GM19397 (cell line): Measurements from ENCODE around the gene IRX4.

Experiments
- ATAC-seq: cut with Tn5 transposase; IDR thresholded peaks from one replicate; pipeline ENCODE4 v1.9.1; 2021; ENCODE audit warnings: mild to moderate bottlenecking, moderate library complexity; ENCODE audit not compliant: unreplicated experiment

Gene IRX4

DNA sequence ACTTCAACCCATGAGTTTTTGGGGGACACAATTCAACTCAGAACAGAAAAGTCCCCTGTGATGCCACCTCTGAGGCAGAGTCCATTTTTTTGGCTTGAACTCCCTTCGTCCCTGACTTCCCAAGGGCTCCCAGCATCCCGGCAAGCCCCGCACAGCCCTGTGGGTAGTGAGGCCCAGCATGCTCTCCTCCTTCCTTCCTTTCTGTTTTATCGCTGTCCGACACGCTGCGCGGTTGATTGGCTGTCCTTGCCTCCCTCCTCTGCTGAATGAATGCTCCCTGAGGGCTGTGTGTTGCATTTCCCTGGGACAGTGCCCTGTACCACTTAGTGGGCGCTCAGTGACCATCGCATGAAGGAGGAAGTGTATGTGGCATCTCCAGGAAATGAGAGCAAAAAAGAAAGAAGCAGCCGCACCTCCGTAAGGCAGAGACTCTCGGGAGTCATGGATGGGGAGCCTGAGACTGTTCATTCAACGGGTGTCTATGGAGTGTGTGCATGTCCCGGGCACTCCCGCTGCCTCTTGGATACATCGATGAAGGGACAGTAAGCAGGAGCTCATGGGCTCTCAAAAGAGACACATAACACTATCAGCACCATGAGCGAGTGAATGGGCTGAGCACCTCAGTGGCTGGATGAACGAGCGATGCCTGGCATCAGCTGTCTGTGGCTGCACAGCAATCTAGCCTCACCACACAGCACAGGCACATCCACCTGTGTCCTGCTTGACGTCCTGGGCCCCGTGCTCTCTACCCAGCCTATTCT lies 10.1 kb upstream of the IRX4 start:
- ATAC-seq = no peak

DNA sequence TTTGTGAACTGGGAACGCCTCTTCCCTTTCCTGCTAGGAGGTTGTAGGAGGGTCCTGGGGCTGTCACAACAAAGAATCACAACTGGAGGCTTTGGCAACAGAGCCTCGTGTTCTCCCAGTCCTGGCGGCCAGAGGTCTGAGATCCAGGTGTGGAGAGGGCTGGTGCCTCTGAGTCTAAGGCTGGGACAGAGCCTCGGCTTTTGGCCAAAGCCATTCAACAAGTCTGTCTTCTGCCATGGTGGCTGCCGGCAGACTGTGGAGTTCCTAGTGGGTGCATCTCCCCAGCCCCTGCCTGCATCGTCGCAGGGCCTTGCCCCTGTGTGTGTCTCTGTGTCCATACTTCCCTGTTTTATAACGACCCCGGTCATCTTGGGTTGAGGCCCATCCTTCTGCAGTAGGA lies 9.5 kb upstream of the IRX4 start:
- ATAC-seq = no peak

- ATAC-seq = no peak
Measured at GRCh38 chr5:1891391-1891790, 8.7 kb upstream of the IRX4 start.

GRCh38 chr5:1890296-1890695 lies 7.6 kb upstream of the IRX4 start:
- ATAC-seq = no peak

DNA sequence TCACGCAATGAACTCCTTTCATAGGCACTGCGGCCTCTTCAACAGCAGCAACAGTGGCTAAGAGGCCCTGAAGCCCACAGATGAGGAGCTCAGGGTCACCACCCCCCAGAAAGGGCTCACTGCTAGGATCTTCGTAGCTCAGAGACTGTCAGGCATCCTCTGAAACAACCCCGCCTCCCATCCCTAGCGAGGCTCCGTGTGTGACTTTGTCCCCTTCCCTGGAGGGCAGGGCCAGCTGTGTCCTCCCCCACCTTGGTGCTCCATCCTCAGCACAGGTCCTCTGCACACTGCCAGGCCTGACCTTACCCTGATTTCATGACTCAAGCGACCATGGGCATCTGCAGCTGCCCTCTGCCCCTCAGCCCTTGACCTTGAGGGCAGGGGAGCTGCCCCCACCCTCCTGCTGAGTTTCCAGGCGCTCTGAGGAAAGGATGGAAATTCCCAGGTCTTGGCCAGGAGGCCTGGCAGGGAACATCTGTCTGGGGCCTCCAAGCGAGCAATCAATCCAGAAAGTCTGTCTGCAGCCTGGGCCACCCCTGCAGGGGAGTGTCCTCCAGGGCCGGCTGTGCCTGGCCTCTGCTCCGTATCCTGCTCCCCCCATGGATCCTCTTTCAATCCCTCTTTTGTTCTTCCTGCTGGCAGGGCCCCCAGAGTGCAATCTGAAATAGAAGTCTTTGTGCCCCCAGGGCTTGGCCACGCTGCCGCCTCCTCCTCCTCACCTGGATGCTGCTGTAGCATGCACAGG lies 6.8 kb upstream of the IRX4 start:
- no peak for ATAC-seq

GRCh38 chr5:1888541-1889251 lies 6.0 kb upstream of the IRX4 start:
- ATAC-seq = no peak

GRCh38 chr5:1887588-1888360 lies 5.0 kb upstream of the IRX4 start:
- no peak for ATAC-seq

- no peak for ATAC-seq
Measured at GRCh38 chr5:1886846-1887587, 4.3 kb upstream of the IRX4 start.

DNA sequence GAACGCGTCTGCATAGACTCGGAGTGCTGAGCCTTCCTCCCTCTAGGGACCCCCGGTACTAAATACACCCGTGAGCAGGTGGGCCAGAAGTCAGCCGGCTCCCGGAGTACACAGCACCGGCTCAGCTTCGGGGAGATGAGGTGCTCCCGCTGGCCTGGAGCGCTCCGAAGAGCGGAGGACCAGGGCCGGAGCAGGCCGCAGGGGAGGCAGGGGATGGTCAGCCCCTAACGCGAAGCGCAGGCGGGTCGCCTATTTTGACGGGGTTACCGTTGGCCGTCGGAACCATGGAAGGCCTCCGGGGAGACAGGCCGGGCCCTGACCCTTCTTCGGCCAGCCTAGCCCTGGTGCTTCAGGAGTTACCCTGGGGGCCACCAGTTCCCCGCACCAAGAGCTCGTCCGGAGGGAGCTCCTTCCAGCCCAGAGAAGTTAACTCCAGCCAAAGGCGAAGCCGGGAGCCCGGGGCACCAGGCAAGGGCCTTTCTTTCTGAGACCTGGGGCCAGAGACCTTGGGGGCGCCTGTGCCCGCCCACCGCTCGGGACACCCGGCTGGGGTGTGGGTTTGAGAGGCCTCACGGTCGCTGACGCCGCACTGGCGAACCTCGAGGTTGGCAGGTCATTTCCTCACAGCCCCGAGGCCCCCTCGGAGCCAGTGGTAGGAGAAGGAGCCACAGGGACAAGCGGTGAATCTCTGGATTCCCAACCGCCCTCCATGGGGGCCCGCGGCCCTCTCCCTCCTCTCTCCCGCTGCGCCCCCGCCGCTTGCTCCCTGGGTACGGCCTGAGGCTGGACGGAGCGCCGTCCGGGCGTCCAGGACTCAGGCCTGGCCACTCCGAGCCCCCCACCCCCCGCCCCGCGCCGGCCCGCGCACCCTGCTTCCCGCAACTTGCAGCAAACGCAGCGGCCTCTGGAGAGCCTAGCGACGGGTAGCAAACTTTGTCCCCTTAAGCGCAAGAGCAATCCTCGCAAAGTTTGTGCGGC lies 3.4 kb upstream of the IRX4 start:
- no peak for ATAC-seq

DNA sequence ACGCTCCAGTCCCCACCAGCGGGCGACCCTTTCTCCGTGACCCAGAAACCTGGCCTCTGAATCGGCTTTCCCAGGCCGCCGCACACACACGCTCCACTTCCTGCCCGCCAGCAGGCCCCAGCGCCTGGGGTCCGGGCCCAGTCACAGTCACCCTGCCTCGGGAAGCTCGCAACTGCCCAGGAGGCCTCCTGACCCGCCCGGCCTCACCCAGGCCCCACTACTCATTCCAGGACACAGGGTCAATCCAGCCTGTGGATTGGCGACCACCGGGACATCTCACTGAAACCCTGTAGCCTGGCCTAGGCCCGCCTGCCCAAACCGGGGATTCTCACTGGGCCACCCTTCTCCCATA lies 2.7 kb upstream of the IRX4 start:
- no peak for ATAC-seq

GRCh38 chr5:1884678-1885403 lies 2.1 kb upstream of the IRX4 start:
- ATAC-seq = no peak

DNA sequence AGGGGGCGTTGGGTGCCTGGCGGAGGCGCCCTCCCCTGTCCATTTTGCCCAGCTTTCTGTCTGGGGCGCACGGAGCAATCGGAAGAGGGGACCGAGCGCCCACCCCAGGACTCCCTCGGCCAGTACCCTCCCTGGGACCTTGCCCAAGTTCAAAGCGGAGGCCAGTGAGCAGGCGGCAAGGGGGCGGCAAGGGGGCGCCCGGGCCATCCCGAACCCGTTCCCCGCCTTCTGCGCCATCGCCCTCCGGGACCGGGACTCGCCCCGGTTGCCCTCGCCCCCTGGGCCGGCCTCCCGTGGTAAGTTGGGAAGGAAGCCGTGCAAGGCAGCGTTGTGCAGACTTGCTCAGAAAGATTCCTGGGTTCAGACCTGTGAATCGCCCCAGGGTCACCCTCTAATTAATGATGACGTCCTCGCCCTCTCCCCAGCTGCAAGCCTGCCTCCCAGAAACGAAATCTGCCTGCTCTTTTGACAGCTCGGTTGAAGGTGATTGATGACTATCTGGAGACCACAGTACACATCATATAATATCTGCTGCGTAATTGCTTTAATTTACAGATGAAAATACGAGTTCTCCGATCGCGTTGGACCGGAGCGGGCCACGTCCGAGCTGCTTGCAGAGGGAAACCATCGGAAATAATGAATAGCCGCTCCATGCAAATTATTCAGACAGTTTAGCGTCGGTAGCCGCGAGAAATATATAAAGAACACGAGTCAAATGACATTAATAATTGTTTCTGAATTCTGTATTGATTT lies 1.4 kb upstream of the IRX4 start:
- ATAC-seq = no peak

GRCh38 chr5:1883120-1883924 lies 597 bp upstream of the IRX4 start:
- ATAC-seq = no peak

DNA sequence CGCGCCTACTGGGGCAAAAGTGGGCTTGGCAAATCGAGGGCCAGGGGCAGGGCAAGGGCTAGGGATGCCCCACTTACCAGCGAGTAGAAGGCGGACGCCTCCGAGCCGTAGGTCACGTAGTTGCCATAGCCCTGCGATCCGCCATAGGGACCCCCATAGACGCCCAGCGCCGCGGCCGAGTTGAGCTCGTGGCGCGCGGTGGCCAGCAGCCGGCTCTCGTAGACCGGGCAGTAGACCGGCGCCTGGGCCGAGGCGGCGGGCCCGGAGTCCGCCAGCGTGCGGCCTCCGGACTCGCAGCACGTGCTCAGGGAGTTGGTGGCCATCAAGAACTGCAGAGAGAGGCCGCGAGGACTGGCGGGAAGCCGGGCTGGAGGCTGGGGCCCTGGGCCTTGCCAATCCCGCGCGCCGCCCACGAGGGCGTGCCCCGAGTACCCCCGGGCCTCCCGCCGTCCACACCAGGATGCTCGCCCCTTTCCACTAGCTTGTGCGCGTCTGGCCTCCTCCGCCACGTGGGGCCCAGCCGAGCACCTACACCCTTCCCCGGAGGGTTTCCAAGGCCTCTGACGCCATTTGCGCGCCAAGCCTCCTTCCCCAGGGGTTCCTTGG lies 891 bp downstream of the IRX4 start:
- no peak for ATAC-seq

DNA sequence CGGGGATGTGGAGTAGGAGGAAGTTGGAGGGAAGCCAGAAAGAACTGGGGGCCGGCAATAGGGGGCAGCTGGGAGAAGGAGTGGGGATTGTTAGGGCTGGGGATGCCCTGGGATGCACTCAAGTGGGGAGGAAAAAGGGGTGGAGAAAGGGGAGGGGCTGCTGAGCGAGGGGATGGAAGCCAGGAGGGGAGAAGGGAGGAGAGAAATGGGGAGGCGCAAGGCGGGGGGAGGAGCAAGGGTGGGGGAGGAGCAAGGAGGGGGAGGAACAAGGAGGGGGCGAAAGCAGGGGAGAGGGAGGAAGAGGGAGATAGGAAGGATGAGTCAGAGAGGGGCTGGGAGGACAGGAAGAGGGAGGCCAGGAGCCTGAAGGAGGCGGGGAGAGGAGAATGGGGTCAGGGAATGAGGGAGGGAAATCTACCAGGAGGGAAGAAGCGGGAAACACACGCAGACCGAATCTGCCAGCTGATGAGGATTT lies 1.6 kb downstream of the IRX4 start:
- ATAC-seq = no peak

DNA sequence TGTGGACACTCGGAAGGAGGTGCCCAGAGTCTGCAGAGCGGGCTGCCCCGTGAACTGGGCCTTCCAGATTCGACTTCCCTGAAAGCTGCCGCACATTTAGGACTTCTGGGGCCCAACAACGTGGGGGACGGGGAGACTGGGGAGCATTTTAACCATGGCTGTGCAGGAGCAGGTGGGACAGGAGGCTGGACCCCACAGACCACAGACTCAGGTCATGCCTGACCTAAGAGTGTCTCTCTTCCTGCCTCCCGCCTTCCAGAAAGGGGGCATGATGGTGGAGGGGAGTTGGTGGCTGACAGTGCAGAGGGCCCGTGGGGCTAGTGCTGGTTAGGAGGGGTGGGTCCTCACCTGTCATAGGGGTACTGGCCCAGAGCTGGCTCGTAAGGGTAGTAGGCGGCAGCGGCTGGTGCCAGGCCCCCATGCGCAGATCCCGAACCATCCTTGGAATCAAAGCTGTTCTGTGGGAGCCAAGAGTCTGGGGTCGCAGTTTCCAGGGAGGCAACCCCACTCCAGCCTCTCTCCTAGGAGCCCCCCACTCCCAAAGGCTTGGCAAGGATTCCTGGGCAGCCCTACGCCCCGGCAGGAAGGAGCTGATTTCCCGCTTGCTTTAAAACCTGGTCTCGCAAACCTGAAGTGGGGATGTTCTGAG lies 2.2 kb downstream of the IRX4 start:
- ATAC-seq = no peak
